Kidney capillary endothelial cell (primary cell): ENCODE measurements around the gene FAM3D.
"Not testable (repeated sequence)": the region's sequence is repeated elsewhere in the genome, so short reads cannot be mapped to it uniquely, and the experiment has no call there.

Experiments
- DNase-seq: peaks from one replicate; pipeline ENCODE4 v3.0.0-alpha.2; 2018; ENCODE audit warnings: low spot score

The FAM3D gene, protein sequence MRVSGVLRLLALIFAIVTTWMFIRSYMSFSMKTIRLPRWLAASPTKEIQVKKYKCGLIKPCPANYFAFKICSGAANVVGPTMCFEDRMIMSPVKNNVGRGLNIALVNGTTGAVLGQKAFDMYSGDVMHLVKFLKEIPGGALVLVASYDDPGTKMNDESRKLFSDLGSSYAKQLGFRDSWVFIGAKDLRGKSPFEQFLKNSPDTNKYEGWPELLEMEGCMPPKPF

DNA sequence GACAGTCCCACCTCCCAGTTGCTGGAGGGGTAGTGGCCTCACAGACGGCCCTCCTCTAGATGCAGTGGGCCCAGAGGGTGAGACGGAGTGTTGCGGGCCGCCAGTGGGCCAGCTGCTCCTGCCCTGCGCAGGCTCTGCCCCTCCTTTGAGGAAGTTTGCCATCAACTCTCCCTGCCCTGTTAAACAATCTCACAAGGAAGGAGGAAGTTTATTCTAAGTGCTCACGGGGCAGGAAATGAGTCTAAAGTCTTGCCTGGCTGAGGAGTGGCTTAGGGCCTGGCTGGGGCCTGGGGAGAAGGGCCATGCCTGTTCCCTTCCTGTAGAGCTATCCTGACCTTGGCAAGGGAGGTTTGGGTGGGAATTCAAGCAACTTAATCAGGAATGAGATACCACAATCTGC, at the start of gene FAM3D:
Gene FAM3D (minus strand): TSS at position 92 of the 400 bp plus-strand sequence. CDS start 11,211 bp downstream, outside the sequence.
- DNase-seq: peak; percentile 58

- DNase-seq: no peak
These were observed 47.3 kb upstream of the FAM3D start for GRCh38 chr3:58713715-58714401.

- no peak for DNase-seq
These were observed 45.3 kb upstream of the FAM3D start for GRCh38 chr3:58711871-58712270.

DNA sequence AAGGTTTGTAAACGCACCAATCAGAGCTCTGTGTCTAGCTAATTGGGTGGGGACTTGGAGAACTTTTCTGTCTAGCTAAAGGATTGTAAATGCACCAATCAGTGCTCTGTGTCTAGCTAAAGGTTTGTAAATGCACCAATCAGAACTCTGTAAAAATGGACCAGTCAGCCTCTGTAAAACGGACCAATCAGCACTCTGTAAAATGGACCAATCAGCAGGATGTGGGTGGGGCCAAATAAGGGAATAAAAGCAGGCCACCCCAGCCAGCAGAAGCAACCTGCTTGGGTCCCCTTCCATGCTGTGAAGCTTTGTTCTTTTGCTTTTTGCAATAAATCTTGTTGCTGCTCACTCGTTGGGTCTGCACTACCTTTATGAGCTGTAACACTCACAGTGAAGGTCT, 42.4 kb upstream of the FAM3D start:
- not testable (repeated sequence) for DNase-seq

DNA sequence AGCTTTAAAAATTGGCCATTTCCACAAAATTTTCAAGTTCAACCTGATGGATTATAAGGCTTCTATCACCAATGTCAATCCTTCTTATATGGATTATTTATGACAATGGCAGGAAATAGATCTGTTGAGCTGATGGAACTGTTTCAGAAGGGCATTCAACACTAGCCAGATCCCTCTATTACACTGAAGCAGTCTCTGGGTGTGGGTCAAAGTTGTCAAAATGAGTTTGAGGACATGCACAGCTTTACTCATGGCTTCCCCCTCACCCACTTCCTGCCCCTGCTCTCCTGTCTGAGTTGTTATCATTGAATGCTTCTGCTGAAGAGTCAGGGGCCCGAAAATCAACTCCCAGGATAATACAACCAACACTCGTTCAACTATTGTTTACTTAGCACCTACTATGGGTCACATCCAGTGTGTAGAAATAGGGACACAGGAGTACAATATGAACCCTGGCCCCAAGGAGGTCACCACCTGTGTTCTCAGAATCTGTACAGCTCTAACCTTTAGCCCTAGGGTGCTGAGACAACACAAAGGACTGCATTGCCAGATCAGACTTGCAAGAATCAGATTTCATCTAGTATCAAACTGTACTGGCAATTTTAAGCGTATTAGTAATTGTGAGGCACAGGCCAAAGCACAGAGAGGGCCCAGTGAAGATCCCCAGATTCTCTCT, 41.7 kb upstream of the FAM3D start:
- no peak for DNase-seq

- DNase-seq: no peak
These were observed 40.9 kb upstream of the FAM3D start for GRCh38 chr3:58707390-58707930.

DNA sequence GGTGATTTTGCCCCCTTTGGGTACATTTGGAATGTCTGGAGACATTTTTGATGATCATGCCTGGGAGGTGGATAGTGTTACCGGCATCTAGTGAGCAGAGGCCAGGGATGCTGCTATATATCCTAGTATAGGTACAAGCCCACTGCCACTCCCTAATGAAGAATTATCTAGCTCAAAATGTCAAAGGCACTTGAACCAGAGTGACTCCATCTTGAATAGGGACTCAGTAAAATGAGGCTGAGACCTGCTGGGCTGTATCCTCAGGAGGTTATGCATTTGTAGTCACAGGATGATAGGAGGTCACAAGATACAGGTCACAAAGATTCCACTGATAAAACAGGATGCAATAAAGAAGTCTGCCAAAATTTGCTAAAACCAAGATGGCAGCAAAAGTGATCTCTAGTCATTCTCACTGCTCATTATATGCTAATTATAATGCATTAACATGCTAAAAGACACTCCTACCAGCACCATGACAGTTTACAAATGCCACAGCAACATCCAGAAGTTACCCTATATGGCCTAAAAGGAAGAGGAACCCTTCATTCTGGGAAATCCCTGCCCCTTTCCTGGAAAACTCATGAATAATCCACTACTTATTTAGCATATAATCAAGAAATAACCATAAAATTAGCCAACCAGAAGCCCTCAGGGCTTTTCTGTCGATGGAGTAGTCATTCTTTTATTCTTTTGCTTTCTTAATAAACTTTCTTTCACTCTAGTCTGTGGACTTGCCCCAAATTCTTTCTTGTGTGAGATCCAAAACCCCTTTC, 40.0 kb upstream of the FAM3D start:
- no peak for DNase-seq

DNA sequence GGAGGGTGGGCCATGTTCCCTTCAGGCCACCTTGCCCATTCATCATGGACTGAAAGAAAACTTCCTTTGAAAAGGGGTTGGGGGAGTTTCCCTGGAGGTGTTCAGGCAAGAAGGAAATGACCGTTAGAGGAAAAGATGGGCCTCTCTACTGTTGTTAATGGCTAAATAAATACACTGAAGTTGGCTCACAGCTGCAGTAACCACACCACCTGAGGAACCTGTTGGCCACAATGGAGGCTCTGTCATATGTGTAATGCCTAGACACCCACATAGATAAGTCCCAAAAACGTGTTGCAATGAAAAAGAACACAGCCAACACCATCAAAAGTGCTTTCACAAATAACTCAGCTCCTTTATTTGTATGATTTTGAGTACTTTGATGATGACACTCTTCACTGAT, 38.2 kb upstream of the FAM3D start:
- no peak for DNase-seq

DNA sequence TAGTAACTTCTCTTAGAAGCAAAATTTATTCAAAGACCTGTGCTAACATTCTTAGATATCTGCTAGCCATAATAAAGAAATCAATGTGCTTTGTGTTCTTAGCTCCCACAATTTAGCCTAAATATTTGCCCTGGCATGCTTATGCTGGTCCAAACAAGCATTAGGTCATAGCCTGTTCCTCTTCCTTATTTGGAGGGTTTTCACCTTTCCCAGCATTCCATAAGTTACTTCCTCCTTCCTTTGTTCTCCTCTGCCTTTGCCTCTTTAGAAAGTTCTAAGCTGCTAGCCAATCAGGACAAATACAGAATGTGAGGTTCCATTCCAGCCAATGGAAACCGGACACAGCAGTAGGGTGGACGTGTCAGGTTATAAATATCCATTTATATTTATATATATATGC, 37.7 kb upstream of the FAM3D start:
- not testable (repeated sequence) for DNase-seq

- no peak for DNase-seq
These were observed 31.7 kb upstream of the FAM3D start for GRCh38 chr3:58698246-58698645.

- DNase-seq: no peak
These were observed 31.0 kb upstream of the FAM3D start for GRCh38 chr3:58697561-58697960.

GRCh38 chr3:58696813-58697212, 30.2 kb upstream of the FAM3D start:
- not testable (repeated sequence) for DNase-seq

- no peak for DNase-seq
These were observed 29.5 kb upstream of the FAM3D start for GRCh38 chr3:58696093-58696492.

DNA sequence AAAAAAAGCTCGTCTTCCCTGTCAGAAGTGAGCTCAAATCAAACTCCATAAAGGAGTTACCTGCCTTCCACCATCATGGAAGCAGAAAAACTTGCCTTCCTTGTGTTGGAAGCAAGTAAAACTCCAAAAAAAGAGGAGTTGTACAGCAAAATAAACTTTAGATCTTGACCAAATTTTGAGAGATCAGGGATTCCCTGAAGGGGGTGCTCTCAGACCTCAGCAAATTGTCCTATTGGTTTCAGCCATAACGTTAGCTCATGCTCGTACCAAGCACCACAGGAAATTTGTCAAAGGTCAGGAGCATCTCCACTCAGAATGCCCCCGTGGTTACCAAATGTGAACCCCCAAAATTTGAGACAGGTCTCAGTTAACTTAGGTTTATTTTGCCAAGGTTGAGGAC, 28.7 kb upstream of the FAM3D start:
- DNase-seq: not testable (repeated sequence)

- no peak for DNase-seq
These were observed 27.6 kb upstream of the FAM3D start for GRCh38 chr3:58693940-58694850.

DNA sequence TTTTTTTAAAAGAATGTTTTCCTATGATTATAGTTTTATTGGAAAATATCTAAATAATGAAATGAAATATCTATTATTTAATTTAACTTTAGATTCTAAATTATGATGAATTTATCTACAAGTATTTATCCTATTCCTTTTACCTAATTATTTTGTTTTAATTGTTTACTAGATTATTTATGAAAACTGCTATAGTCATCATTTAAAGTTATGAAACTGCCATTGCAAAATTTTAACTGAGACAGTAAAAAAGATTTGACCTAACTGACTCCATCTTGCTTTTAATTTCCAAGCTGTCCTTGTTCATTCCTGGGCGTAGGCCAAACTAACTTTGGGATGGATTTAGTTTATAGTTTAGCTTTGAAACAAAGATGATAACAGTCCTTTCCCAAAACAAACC, 25.9 kb upstream of the FAM3D start:
- no peak for DNase-seq

DNA sequence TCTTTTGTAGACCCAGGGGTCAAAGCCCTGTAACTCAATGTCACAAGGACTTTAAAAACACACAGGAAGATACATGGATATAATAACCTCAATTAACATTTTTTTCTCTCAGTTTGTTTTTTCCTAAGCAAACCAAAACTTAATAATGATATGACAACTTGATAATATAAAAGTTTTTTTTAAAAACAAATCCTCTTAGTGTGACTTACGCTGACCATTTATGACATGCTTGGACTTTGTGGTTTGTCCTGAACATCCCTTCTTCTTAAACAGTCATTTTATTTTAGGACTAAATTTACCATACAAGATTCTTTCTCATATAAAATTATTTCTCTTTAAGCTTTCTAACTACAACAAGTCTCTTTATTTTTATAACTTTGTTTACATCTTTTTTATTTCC, 25.4 kb upstream of the FAM3D start:
- peak; percentile 30 for DNase-seq

GRCh38 chr3:58690490-58690889, 23.9 kb upstream of the FAM3D start:
- DNase-seq: no peak

GRCh38 chr3:58688574-58688973, 22.0 kb upstream of the FAM3D start:
- DNase-seq: no peak

DNA sequence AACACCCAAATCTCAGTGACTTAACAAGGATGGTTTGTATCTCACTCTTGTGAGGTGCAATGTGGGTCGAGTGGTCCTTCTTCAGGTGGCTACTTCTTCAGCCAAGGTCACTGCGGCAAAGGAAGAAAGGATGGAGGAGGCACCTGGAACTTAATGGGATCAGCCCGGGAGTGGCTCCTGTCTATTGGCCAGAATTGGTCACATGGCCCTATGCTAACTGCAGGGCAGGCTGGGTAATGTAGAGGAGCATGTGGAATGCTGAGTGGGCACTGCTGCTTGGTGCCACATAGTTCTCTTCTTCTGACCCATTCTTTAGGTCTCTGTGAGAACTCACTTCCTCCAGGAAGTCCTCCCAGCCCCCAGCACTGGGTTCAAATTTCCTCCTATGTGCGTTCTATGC, 20.3 kb upstream of the FAM3D start:
- no peak for DNase-seq

DNA sequence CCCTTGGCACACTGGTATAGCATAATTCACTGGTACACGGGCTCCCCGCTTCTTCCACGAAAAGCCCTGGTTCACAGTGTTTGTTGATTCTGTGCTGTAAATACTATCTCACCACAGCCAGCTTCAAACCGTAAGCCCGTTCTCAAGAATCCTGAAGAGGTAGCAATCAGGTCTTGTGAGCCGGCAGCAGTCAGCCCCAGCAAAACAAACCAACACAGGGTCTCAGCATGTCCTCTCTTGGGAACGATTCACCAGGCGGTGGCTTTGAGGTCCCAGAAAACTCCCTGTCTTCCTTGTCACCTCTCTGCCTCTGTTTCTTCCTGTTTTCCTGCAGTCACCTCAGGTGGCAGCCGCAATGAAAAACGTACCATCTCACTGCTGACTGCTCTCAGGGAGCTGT, 19.1 kb upstream of the FAM3D start:
- DNase-seq: no peak
